GM12878 (cell line): ENCODE measurements around the gene FHOD3. TPM values are rescaled to one million over a fixed set of nuclear protein-coding genes. Genes with fewer than 3 reads are reported as not detected.

Experiments
- BCL11A ChIP-seq: IDR thresholded peaks from 2 replicates; pipeline ENCODE4 v1.6.1; 2011; ENCODE audit warnings: low read depth, low read length
- CBFB ChIP-seq: IDR thresholded peaks from 2 replicates; pipeline ENCODE4 v1.6.1; 2016; ENCODE audit warnings: antibody characterized with exemption, low read depth
- CHD2 ChIP-seq: IDR thresholded peaks from 2 replicates; pipeline ENCODE4 v1.6.1; 2011; ENCODE audit warnings: low read depth, low read length, improper control_type of control experiment, borderline replicate concordance
- CREM ChIP-seq: IDR thresholded peaks from 2 replicates; pipeline ENCODE4 v1.6.1; 2014; ENCODE audit warnings: antibody characterized with exemption, low read depth
- DPF2 ChIP-seq: fragments of 450-650 bp; IDR thresholded peaks from 2 replicates; pipeline ENCODE4 v1.6.1; 2017; ENCODE audit warnings: mild to moderate bottlenecking
- EED ChIP-seq: sonication (generic); IDR thresholded peaks from 2 replicates; pipeline ENCODE4 v1.6.1; 2016; ENCODE audit warnings: antibody characterized with exemption, low read depth
- ETV6 ChIP-seq, 2 experiments: fragments of 450-650 bp in 1 of 2; IDR thresholded peaks in 1 of 2; conservative IDR thresholded peaks in 1 of 2; 2 replicates each; pipeline ENCODE4 v1.6.1; 2014; ENCODE audit warnings: antibody characterized with exemption in 1 of 2, borderline replicate concordance in 1 of 2, low read depth in 1 of 2, mild to moderate bottlenecking in 1 of 2, moderate library complexity in 1 of 2
- FOXM1 ChIP-seq: IDR thresholded peaks from 2 replicates; pipeline ENCODE4 v1.6.1; 2012; ENCODE audit warnings: low read depth, mild to moderate bottlenecking, inconsistent platforms, low read length, moderate library complexity
- IKZF2 ChIP-seq, 2 experiments: fragments of 450-650 bp; IDR thresholded peaks; 2 replicates each; pipeline ENCODE4 v1.6.1; 2017; ENCODE audit warnings: mild to moderate bottlenecking in 2 of 2, moderate library complexity in 2 of 2
- MTA2 ChIP-seq: fragments of 450-650 bp; IDR thresholded peaks from 2 replicates; pipeline ENCODE4 v1.6.1; 2016; ENCODE audit warnings: low read depth, mild to moderate bottlenecking, moderate library complexity
- NFIC ChIP-seq: IDR thresholded peaks from 2 replicates; pipeline ENCODE4 v1.6.1; 2012; ENCODE audit warnings: low read depth, mild to moderate bottlenecking, inconsistent platforms, low read length, moderate library complexity
- PML ChIP-seq: IDR thresholded peaks from 2 replicates; pipeline ENCODE4 v1.6.1; 2012; ENCODE audit warnings: low read length, inconsistent platforms
- POLR2AphosphoS2 ChIP-seq: IDR thresholded peaks from 2 replicates; pipeline ENCODE4 v1.6.1; 2011; ENCODE audit warnings: low read depth, mild to moderate bottlenecking, low read length, improper control_type of control experiment, moderate library complexity
- RAD21 ChIP-seq: IDR thresholded peaks from 2 replicates; pipeline ENCODE4 v1.6.1; 2011; ENCODE audit warnings: mild to moderate bottlenecking, low read depth, low read length, moderate library complexity; ENCODE audit not compliant: insufficient read depth
- RBBP5 ChIP-seq: fragments of 200-600 bp; sonication (generic); conservative IDR thresholded peaks from 2 replicates; pipeline ENCODE4 v1.6.1; 2016
- RUNX3 ChIP-seq: IDR thresholded peaks from 2 replicates; pipeline ENCODE4 v1.6.1; 2012; ENCODE audit warnings: low read length, inconsistent platforms
- TCF3 ChIP-seq: IDR thresholded peaks from 2 replicates; pipeline ENCODE4 v1.6.1; 2012; ENCODE audit warnings: low read depth, mild to moderate bottlenecking, low read length, borderline replicate concordance; ENCODE audit not compliant: insufficient read depth
- ZNF207 ChIP-seq: fragments of 450-650 bp; IDR thresholded peaks from 2 replicates; pipeline ENCODE4 v1.6.1; 2014; ENCODE audit warnings: antibody characterized with exemption, mild to moderate bottlenecking, borderline replicate concordance
- polyA plus RNA-seq, 11 experiments: library from polyadenylated mRNA; depleted of rRNA in 4 of 11; unstranded in 6 of 11; stranded (reverse) in 5 of 11; fragments of >200 nt; fragmentation: Nextera tagmentation in 4 of 11; fragmentation: Illumina TruSeq in 1 of 11; extraction: Ambion mirVana in 4 of 11; extraction: Trizol in 1 of 11; gene quantifications; 1 replicate in 1 of 11; 2 replicates in 10 of 11; pipeline versions ENCODE4 v1.2.1 to v1.2.3, GENCODE V29; 2011 to 2016; ENCODE audit warnings: inconsistent platforms in 2 of 11, missing spikeins in 2 of 11, low read depth in 1 of 11
- total RNA-seq, 4 experiments: library from RNA; depleted of rRNA in 3 of 4; stranded (reverse); fragments of >200 nt in 3 of 4; fragmentation: Illumina TruSeq in 1 of 4; extraction: Trizol in 1 of 4; gene quantifications; 2 replicates each; pipeline versions ENCODE4 v1.2.1 to v1.2.3, GENCODE V29; 2013 to 2021
- TF ChIP-seq, protein P1 (sequence below): IDR thresholded peaks from 2 replicates; pipeline ENCODE4 v1.6.1; 2012; ENCODE audit warnings: low read depth, low read length, improper control_type of control experiment
- TF ChIP-seq, protein P2 (sequence below): IDR thresholded peaks from 2 replicates; pipeline ENCODE4 v1.6.1; 2012; ENCODE audit warnings: low read length, inconsistent platforms
- TF ChIP-seq, protein P3 (sequence below): IDR thresholded peaks from 2 replicates; pipeline ENCODE4 v1.6.1; 2012; ENCODE audit warnings: improper control_type of control experiment, low read depth, low read length; ENCODE audit not compliant: insufficient replicate concordance
- TF ChIP-seq, protein P4 (sequence below): IDR thresholded peaks from 2 replicates; pipeline ENCODE4 v1.6.1; 2012; ENCODE audit warnings: low read depth, low read length, improper control_type of control experiment

The FHOD3 gene
- total and polyA plus RNA-seq, 10 of the 15 experiments (the other 5 are each of a cell fraction or from before 2014, with no cell fraction given) = 0.77 to 26.7 (median 10.4) TPM

DNA sequence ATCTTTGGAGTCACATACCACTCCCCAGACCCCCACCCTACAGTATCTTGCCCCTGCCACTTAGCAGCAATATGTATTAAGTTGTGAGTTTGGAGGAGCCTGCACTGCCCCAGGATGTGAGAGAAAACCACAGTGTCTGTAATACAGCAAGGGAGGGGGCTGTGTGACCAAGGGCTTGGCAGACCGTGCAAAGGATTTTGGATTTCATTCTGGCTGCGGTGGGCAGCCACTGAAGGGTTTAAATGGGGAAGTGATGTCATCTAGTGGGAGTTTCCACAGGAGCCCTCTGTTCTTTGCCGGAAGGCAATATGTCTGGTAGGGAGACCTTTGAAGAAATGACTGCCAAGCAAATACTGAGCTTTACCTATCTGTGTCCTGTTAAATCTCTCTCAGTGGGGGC, 202.4 kb downstream of the FHOD3 start (continued):
- TF ChIP-seq NFIC (peak; percentile 69), DPF2 (peak; percentile 72), TCF3 (no peak), BCL11A (peak; percentile 68; the same call in 1 of the 2 replicates), ETV6 (conservative IDR thresholded peaks at IDR 0.05 in 1 of 2, IDR thresholded peaks at IDR 0.05 in 1 of 2; ENCODE audit: borderline replicate concordance in 1 of 2, low read depth in 1 of 2) (peak in 1 of 2 experiments; percentile 39; a peak in 1 of 4 replicates), RAD21 (no peak), FOXM1 (peak; percentile 18; the same call in 1 of the 2 replicates), CBFB (peak; percentile 82), ZNF207 (no peak), RBBP5 (no peak), PML (no peak; the same call in 1 of the 2 replicates), POLR2AphosphoS2 (no peak), RUNX3 (peak; percentile 90), CREM (peak; percentile 72), EED (peak; percentile 87), MTA2 (peak; percentile 73; the same call in 1 of the 2 replicates), CHD2 (no peak), IKZF2 (IDR thresholded peaks at IDR 0.05) (peak; percentile 82 to 85)
- TF ChIP-seq, protein P1, sequence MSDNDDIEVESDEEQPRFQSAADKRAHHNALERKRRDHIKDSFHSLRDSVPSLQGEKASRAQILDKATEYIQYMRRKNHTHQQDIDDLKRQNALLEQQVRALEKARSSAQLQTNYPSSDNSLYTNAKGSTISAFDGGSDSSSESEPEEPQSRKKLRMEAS = no peak
- TF ChIP-seq, protein P2, sequence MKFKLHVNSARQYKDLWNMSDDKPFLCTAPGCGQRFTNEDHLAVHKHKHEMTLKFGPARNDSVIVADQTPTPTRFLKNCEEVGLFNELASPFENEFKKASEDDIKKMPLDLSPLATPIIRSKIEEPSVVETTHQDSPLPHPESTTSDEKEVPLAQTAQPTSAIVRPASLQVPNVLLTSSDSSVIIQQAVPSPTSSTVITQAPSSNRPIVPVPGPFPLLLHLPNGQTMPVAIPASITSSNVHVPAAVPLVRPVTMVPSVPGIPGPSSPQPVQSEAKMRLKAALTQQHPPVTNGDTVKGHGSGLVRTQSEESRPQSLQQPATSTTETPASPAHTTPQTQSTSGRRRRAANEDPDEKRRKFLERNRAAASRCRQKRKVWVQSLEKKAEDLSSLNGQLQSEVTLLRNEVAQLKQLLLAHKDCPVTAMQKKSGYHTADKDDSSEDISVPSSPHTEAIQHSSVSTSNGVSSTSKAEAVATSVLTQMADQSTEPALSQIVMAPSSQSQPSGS = peak; percentile 73; the same call in 1 of the 2 replicates
- TF ChIP-seq, protein P3, sequence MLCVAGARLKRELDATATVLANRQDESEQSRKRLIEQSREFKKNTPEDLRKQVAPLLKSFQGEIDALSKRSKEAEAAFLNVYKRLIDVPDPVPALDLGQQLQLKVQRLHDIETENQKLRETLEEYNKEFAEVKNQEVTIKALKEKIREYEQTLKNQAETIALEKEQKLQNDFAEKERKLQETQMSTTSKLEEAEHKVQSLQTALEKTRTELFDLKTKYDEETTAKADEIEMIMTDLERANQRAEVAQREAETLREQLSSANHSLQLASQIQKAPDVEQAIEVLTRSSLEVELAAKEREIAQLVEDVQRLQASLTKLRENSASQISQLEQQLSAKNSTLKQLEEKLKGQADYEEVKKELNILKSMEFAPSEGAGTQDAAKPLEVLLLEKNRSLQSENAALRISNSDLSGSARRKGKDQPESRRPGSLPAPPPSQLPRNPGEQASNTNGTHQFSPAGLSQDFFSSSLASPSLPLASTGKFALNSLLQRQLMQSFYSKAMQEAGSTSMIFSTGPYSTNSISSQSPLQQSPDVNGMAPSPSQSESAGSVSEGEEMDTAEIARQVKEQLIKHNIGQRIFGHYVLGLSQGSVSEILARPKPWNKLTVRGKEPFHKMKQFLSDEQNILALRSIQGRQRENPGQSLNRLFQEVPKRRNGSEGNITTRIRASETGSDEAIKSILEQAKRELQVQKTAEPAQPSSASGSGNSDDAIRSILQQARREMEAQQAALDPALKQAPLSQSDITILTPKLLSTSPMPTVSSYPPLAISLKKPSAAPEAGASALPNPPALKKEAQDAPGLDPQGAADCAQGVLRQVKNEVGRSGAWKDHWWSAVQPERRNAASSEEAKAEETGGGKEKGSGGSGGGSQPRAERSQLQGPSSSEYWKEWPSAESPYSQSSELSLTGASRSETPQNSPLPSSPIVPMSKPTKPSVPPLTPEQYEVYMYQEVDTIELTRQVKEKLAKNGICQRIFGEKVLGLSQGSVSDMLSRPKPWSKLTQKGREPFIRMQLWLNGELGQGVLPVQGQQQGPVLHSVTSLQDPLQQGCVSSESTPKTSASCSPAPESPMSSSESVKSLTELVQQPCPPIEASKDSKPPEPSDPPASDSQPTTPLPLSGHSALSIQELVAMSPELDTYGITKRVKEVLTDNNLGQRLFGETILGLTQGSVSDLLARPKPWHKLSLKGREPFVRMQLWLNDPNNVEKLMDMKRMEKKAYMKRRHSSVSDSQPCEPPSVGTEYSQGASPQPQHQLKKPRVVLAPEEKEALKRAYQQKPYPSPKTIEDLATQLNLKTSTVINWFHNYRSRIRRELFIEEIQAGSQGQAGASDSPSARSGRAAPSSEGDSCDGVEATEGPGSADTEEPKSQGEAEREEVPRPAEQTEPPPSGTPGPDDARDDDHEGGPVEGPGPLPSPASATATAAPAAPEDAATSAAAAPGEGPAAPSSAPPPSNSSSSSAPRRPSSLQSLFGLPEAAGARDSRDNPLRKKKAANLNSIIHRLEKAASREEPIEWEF = no peak
- TF ChIP-seq, protein P4, sequence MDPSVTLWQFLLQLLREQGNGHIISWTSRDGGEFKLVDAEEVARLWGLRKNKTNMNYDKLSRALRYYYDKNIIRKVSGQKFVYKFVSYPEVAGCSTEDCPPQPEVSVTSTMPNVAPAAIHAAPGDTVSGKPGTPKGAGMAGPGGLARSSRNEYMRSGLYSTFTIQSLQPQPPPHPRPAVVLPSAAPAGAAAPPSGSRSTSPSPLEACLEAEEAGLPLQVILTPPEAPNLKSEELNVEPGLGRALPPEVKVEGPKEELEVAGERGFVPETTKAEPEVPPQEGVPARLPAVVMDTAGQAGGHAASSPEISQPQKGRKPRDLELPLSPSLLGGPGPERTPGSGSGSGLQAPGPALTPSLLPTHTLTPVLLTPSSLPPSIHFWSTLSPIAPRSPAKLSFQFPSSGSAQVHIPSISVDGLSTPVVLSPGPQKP = no peak
- TF ChIP-seq, all 136 proteins: peak for 34
